NCI-H82 (cell line): ENCODE results near the gene CDC42SE2.
A peak's percentile ranks its signal among the peaks of the same experiment; 100 is the strongest.

Experiments used
- DNase-seq: peaks from one replicate; lab custom pipeline; 2025; lab: John Stamatoyannopoulos, UW

The CDC42SE2 gene

GRCh38 chr5:131263648-131264450, at the start of gene CDC42SE2:
Gene CDC42SE2, plus strand, starts transcription at chr5:131264053. Its CDS starts 95,441 bp downstream, at chr5:131359494.
- peak; percentile 89 for DNase-seq

- DNase-seq, result no peak
These were observed 49.1 kb upstream of the CDC42SE2 start for GRCh38 chr5:131214609-131215227.

DNA sequence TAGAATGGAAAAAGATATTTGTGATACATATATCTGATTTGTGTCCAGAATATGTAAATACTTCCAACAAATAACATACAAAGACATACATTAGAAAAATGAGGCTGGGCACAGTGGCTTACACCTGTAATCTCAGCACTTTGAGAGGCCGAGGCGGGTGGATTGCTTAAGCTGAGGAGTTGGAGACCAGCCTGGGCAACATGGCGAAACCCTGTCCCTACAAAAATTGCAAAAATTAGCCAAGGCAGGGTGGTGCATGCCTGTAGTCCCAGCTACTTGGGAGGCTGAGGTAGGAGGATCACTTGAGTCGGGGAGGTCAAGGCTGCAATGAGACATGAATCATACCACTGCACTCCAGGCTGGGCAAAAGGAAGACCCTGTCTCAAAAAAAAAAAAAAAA, 46.1 kb upstream of the CDC42SE2 start:
- DNase-seq, result no peak

DNA sequence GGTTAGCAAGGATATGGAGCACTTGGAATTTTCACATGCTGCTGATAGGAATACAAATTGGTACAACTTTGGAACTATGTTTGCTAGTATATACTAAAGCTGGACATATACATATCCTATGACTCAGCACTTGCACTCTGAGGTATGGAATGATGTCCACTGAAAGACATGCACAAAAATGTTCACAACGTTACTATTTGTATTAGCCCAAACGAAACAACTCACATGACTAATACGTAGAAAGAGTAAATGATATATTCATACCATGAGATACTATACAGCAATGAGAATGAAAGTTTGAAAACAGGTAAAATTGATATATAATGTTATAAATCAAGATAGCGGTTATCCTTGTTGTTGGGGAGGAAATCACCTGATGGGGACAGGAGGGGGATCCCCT, 45.5 kb upstream of the CDC42SE2 start:
- DNase-seq, result no peak

- DNase-seq, result no peak
These were observed 43.3 kb upstream of the CDC42SE2 start for GRCh38 chr5:131220566-131220965.

DNA sequence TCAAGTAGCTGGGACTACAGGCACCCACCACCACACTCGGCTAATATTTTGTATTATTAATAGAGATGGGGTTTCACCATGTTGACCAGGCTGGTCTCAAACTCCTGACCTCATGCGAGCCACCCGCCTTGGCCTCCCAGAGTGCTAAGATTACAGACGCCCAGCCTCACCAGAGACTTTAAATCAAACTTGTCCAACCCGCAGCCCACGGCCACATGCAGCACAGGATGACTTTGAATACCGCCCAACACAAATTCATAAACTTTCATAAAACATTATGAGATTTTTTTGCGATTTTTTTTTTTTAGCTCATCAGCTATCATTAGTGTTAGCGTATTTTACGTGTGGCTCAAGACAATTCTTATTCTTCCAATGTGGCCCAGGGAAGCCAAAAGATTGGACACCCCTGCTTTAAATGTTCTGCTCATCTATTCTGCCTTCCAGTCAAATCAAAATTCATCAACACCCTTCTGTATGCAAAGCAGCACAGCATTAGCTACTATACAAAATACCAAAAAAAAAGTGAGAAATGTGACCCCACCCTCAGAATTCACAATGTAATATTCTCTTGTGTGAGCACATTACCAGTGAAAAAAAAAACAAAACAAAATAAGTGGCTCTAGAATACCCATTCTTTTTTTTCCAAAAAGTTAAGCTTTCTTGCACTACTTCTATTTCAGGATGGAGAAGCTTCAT, 42.7 kb upstream of the CDC42SE2 start:
- DNase-seq, result no peak

DNA sequence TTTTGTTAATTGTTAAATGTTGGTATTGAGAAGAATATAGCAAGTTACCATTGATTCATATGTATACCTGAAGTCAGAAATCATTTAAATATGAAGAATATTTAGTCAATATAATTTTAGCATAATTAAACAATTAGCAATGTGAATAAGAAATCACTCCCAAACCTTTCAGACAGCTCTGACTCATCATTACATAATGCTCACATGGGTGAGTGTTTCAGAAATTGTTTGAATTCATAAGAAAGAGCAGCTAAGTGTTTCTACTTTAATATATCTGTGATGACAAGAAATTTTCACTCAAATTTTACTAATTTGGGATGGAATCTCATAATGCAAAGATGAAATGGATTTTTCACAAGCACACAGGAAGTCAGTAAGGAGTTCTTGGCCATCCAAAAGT, 42.0 kb upstream of the CDC42SE2 start:
- no peak for DNase-seq

DNA sequence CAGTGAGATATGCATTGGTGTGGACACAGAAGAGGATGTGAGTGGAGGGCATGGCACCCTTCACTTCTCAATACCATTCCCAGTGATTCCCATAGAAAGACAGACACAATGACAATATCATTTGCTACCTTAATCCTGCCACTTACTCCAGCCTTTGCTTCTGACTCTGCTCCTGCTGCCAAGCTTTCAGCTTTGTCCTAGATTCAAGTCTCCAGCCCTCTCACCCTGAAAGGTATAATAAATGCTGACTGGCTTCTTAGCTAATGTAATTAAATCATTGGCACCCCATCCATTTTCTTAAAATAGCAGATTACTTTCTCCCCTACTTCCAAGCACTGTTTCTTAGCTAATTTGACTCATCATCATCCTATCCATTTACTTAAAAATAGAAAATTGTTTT, 41.1 kb upstream of the CDC42SE2 start:
- DNase-seq, result no peak

GRCh38 chr5:131223751-131224386, 40.0 kb upstream of the CDC42SE2 start:
- DNase-seq, result no peak

DNA sequence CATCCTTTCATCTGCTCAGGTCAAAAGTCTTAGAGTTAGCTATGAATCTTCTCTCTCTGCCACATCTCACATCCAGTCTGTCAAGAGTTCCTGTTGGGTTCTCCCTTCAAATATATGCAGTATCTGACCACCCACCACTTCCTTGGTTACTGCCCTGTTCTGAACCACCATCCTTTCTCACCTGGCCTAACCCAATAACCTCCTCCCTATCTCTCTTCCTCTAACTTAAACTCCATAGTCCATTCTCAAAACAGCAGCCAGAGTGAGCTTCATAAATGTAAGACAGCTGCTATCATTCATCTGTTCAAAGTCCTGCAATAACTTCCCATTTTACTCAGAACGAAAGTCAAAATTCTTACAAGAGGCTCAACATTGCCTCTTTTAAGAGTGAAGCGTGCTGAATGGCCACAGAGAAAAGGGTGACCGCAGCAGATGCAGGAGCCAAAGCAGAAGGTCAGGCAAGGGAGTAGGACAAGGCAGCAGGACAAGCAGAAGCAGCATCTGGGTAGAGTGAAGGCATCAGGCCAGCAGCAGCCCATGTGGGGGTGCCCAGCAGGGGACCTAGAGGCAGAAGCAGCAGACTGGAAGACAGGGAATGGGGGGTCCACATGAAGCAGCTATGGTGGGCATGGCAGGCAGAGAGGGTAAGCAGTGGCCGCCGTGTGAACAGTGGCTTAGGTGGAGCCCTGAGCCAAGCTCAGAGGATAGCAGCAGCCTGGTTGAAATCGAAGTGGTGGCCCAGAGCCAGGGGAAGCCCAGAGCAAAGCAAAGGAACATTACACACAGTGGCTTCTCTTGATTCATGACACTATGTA, 39.3 kb upstream of the CDC42SE2 start:
- DNase-seq, result no peak

DNA sequence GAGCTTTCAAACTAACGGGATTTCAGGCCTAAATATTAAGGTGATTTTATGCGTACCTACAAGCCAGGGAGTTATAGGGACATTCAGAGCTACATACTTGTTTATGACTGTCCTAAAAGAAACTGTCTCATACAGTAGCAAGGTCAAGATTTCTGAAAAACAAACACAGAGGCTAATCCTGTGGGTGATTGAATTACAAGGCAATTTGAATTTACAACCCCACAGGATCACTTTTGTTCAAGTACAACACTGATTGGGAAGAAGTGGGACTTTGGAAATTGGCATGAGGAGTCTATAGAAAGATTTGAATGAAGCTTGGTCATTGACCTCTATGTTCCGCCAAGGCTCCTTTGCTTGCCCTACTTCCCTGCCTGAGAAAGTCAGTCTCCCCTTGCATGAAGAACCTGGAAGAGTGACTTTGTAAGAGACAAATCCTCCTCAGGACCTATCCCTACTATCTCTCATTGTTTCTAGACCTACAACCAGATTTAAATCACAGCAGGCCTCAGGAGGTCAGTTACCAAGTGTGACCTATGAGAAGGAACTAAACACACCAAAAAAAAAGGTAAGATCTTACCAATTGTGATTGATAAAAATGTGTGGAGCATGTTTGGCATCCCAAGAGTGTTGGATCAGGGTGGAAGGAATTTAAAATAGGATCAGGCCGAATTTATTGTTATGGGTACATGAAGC, 38.4 kb upstream of the CDC42SE2 start:
- DNase-seq, result no peak

- DNase-seq, result no peak
These were observed 37.0 kb upstream of the CDC42SE2 start for GRCh38 chr5:131226899-131227298.

GRCh38 chr5:131228646-131229045, 35.2 kb upstream of the CDC42SE2 start:
- no peak for DNase-seq

DNA sequence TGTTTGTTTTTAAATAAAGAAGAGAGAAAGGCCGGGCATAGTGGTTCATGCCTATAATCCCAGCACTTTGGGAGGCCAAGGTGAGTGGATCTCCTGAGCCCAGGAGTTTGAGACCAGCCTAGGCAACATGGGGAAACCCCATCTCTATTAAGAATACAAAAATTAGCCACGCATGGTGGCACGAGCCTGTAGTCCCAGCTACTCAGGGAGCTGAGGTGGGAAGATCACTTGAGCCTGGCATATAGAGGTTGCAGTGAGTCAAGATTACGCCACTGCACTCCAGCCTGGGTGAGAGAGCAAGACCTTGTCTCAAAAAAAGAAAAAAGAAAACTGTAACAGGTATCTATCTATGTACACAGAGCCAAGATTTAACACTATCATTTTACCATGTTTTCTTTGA, 34.2 kb upstream of the CDC42SE2 start:
- no peak for DNase-seq

GRCh38 chr5:131230406-131230805, 33.4 kb upstream of the CDC42SE2 start:
- peak; percentile 17 for DNase-seq

DNA sequence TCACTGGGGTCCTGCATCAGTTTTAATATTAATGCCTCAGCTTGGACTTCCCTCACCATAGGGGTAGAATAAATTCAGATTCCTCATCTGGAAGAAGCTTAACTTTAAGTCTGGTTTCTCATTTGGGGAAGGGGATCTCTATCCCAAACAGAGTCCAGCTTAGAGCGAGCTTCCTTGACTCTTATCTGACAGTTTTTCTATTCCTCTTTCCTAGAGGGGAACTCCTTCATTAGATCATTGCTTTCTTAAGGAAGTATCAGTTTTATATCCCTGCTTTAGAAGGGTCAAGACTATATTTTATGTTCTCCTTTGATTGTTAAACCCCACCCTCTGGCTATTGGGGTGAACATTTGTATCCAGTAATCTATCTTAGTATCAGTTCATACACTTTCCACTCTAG, 24.2 kb upstream of the CDC42SE2 start:
- no peak for DNase-seq

DNA sequence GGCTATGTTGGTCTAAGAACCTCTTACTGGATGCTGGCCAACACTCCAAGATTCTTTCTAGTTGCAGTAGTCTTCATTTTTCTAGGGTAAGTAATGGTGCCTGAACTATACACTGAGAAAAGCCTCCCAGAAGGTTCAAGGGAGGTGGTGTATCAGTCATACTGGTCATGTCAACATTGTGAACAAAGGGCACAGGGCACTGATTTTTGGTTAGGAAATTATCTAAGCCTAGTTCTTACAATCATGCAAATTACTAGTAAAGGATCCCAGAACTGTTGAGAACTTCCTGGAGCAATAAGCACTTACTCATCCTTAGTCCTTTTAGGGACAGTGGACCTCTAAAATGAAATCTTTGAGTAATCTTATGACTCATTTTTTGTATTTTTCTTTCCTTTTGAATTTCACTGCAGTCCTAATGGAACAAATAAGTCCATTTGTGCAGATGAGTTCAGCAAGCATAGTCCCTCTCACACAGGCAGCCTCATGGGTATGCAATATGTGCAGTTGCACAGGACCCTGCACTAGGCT, 21.1 kb upstream of the CDC42SE2 start:
- DNase-seq, result no peak

GRCh38 chr5:131245312-131245711, 18.5 kb upstream of the CDC42SE2 start:
- DNase-seq, result no peak

DNA sequence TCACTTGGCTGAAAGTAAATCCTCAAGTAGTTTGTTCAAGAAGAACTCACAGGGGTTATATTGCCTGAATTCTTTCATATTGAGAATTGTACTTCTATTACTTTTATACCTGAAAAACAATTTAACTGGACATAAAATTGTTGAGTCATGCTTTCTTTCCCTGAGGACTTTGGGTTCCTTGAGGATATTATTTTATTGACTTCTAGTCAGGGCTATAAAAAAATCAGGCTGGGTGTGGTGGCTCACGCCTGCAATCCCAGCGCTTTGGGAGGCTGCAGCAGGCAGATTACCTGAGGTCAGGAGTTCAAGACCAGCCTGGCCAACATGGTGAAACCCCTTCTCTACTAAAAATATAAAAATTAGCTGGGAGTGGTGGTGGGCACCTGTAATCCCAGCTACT, 17.9 kb upstream of the CDC42SE2 start:
- no peak for DNase-seq

- DNase-seq, result no peak
These were observed 17.3 kb upstream of the CDC42SE2 start for GRCh38 chr5:131246504-131246903.
